Activated CD4-positive, CD25-positive, alpha-beta regulatory T cell treated with anti-CD3 and anti-CD28 coated beads, Interleukin-2, amount 50 U/mL, for 16 hours (primary cell): ENCODE measurements around the gene MORF4L1.
A peak's percentile ranks its signal among the peaks of the same experiment; 100 is the strongest.
"Not testable (repeated sequence)": the region's sequence is repeated elsewhere in the genome, so short reads cannot be mapped to it uniquely, and the experiment has no call there.

ENCODE experiments used
- DNase-seq: peaks from one replicate; pipeline ENCODE4 v3.0.0-alpha.2; 2020; ENCODE audit warnings: low read depth, low spot score

Gene MORF4L1

DNA sequence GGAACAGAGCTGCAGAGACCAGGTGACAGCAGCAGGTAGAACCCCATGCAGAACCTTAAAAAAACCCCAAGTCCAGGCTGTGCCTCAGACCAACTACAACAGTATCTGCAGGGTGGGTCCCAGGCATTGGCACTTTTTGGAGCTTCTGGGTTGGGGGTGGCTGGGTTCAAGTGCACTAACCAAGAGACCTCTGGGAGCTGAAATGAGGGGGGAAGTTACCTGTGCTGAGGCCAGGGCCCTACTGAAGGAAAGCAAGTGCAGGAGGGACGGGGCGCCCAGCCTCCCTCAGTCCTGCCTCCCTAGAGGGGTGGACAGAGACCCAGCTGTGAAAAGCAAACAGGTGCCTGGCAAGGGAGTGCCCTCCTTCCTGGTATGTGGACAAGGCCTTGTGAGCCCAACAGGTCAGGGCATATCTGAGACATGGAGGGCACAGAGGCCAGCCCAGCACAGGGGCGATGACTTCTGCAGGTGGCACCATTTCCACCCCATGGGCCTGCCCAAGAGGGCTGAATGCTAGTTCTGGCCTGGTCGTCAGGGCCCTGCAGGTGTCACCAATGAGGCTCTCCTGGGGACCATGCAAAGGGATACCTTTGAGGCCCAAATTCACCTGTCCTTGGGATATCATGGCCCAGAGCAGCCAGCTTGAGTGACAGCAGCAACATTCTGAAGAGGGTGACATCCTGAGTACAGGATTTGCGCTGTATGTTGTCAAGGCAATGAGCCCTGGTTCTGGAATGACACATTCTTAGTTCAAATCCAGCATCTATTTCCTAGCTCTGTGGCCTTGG is 53.5 kb downstream of the MORF4L1 start:
- no peak for DNase-seq

DNA sequence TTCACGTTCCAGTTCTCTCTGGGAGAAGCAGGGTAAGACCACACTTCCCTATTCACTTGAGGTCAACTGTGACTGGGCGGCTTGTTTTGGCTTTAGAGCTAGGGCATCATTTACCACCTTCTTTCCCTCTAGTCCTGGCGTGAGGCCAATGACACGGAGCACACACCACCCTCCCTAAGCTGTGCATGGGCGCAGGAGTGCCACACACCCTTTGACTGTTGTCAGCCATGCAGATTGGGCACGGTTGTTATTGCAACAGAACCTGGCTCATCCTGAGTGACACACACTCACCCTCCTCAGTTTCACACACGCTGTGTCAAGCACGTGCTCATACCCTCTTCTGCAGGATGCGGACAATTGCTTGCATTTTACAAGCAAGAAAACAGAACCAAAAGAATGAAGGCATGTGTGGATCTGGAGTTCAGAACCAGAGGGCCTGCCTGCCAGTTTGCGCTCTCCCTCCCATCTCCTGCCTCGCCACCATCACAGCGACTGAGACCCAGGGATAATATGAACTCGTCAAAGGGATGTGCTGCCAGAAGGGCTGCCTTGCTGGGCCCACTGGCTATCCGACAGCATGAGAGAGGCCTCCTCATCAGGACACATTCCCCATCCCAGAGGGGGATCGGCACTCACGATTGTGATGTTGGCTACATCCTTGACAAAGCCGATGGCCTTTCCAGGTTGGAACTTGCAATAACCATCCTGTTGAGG is 54.5 kb downstream of the MORF4L1 start:
- DNase-seq = no peak

DNA sequence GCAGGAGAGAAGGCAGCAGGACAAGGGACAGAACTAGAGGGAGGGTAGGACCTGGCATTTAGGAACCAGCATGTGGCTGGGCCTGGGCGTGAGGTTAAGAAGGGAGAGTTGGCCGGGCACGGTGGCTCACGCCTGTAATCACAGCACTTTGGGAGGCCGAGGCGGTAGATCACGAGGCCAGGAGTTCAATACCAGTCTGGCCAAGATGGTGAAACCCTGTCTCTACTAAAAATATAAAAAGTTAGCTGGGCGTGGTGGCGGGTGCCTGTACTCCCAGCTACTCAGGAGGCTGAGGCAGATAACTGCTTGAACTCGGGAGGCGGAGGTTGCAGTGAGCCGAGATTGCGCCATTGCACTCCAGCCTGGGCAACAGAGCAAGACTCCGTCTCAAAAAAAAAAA is 55.5 kb downstream of the MORF4L1 start:
- not testable (repeated sequence) for DNase-seq

DNA sequence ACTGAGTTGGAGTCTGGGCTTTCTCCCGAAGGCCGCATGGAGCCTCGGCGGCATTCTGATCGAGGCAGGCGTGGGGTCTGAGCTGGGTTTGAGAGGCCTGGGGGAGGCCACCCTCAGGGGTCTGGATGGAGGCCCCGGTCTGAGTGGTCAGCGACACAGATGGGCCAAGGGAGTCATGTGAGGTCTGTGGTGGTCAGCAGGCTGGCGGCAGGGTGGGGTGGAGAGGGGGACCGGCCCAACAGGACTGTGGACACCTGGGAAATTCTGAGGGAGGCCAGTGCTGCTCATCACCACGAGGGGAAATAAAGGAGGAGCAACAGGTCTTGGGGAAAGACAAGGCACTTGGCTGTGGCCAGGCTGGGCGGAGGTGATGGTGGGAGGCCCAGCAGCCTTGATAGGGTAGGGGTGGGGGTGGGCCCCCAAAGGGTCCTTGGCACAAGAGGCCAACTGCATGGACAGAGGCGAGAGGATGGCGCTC is 56.0 kb downstream of the MORF4L1 start:
- no peak for DNase-seq

DNA sequence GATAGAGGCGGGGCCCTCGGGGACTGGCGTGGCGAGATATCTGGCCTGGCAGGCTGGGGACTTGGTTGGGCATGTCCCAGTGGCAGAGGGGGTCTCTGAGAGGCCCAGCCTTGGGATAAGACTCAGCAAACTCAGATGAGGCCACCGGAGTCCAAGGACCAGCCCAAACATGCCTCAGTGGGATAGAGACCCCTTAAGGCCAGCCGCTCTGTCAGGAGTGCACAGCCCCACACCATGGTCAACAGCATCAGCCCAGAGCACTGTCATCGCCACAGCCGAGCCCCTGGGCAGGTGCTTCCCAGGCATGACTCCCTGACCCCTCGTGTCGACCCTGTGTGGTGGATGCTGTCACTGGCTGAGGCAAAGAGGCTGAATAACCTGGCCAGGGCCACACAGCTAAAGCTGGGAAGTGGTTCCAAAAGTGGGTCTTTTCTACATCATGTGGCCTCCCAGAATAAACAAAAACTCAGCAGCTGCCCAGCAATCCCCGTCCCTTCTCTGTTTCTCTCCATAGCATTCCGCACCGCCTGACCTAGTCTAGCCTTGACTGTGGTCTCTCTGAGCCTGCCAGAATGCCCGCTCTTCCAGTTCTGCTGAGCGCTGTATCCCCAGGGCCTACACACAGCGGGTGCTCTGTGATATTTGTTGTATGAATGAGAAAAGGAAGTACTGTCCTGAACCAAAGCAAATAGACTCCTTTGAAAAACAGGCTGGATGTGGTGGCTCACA is 57.0 kb downstream of the MORF4L1 start:
- no peak for DNase-seq

DNA sequence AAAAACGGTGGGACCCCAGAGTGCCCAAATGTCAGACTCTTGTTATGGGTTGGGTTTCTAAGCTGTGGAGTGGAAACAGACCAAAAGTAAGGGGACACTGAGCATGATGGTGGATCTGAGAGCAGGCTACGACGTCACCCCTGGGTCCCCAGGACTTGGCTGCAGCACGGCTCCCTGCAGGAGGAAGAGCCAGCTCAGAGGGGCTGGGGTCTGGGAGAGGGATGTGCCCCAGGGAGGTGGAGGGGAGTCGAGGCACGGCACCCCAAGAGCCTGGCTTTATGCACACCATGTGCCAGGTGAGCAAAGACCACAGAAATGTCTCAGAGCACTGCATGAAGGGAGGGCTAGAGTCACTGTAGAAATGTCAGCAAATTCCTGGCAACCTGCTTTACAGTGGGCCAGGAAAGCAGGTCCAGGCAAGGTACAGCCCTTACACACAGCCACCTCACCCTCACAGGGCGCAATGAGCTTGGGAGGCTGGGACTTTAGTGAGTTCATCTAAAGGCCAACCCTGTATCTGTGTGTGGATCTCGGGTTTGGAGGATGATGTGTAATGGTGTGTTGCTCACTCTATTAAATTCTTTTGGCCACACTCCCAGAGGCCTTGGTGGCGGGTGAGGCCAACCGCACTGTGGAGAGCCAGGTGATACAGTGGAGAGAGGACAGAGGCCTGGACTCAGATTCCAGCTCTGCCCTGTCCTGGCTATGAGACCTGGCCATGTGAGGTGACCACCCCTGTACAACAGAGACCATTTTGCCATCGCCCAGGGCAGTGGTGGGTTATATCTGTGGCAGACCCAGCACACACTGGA is 58.1 kb downstream of the MORF4L1 start:
- no peak for DNase-seq

DNA sequence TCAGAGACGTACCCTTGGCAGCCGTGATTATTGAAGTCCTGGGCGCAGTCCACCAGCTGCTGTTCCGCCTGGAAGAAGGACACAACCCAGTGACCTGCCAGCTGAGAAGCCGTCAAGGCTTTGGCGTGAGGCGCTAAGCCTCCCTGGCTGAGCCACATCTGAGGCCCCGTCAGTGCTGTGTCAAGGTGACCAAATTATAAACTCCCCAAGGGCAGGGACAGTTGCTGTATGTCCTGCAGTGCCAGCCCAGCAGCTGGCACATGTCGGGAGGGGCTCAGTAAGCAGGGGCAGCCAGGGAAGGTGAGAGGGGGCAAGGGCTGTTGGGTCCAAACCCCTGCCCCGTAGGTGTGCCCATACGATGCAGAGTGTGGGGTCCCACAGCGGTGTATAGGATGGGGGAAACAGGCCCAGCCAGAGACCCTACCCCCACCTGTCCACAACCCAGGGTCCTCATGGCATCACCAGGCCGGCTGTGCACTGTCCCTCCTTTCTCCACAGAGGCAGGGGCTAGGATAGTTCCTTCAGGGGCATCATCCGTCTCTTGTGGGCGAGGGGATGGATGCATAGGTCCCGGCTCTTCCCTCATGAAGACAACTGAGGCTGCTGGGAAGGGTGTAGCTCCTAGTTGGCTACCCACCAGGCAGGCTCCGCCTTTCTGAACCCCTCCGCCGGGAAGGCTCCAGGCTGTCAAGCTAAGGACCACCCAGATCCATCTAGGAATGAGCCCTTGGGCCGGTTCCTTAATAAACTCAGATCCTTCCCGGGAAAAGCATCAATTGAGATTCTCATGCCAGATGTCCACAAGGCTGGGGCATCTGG is 59.0 kb downstream of the MORF4L1 start:
- no peak for DNase-seq

DNA sequence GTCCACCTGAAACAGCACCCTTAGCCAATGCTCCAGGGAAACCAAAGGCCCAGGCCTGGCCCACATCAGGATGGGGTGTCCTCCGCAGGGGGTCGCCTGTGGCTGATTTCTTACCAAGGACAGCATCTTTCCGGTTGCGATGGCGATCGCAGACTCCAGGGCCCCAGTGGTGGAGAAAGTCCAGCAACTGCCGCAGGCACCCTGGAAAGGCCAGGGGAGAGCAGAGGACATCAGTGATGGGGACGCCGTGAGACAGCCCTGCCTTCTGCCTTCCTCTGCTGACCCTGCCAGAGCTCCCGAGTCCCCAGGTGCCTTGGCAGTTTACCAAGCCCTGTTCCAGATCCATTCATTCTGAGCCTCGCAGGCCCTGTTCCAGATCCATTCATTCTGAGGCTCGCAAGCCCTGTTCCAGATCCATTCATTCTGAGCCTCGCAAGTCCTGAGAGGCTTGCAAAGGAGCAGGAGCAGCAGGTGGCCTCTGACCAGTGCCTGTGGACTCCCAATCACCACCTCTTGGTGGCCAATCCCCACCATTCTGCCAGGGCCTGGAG is 59.6 kb downstream of the MORF4L1 start:
- no peak for DNase-seq

DNA sequence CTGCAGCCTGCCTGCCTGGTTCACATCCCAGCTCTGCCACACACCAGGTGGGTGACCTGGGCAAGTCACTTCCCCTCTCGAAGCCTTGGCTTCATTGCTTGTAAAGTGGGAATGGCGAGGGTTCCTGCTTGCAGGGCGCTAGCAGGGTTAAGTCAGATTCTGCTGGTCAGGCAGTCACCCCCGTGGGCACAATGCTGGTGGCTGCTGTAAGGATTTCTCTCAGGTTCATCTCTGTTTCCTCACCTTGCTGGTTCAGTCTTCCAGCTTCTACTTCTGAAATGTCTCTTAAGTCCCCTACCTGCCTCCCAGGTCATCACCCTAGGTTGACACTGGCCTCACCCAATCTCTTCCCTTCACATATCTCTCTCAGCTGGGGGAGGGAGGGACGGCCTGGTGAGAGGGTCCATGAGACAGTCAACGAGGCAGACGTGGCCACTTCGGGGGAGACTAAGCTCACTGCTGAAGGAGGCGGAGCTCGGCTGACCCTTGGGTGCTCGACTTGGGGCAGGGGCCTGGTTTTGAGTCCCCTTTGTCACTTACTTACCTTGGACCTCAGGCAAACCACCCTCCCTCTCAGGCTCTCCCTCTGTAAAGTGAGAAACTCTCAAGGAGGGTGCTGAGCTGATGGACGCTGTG is 60.6 kb downstream of the MORF4L1 start:
- DNase-seq = no peak

DNA sequence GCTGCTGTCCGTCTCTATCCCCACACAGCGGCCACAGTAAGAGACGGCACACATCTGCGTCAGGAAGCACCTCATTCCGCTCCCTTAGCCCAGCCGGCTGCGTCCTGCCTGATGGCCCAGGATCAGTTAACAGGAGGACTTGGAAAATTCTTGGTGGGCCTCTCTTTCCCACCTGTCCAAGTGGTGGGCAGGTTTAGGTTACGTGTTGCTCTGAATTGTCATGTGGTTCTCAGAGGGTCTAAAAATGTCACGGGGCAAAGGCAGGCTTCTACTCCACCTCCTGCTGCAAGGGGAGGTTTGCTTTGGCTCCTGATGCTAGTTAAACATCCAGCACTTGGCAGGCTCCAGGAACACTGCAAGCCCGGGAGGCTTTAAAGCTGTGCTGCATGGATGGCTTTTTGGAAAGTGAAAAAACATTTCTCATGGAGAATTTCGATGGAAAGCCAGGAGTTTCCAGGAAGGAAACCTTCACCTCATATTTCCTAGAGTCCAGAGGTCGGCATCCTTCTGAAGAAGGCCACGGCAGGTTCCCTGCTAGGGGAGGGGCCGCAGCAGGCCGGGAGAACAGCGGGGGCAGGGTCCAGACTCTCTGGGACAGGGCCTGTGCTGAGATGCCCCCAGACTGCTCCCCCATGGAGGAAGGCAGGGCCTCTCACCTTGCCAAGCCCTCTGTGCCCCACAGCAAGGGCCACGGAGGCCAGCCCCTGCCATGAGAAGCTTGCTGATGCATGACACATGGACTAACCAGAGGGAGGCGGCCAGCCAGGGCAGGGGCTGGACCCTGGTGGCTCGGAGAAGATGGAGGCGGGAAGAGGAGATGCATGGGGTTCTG is 61.3 kb downstream of the MORF4L1 start:
- no peak for DNase-seq

DNA sequence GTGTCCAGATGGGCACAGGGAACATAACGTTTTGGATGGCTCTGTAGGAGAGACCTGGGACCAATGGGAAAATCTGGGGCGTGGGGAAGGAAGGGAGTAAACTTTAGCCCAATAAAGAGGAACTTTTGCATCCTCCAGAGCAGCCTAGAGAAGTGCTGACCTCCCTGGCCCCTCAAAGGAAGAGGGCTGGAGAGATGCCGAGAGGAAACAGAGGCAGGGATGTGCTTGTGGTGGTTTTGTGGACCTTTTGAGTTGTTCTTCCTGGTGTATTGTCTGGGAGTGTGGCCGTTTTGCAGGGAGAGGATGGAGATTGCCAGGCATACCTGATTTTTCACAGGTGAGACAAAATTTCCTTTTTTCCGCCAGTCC is 61.9 kb downstream of the MORF4L1 start:
- DNase-seq = no peak

DNA sequence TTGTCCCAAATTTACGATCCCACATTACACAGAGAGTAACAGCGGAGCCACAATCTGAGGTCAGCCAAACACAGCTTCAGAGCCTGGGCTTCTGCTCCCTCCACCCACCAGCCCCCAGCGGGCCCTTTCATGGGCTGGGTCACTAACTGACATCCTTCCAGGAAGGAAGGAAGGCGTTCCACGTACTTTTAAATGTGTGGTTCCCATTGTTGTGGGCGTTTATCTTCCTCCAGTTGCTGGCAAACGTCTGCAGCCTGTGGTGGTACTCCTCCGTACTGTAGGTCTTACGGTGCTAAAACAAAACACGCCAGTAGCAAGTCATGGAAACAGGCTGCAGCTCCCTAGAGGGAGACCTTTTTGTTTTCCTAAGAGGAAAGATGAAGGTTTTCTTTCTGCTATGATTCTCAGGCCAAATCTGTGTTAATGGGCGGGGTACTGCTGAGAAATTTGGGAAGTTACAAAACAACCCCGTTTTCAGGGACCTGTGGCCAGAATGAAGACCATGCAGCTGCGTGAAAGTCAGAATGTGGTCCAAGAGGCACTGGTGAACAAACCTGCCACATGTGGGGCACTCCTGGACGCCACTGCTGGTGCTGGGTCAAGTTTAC is 64.5 kb downstream of the MORF4L1 start:
- no peak for DNase-seq

DNA sequence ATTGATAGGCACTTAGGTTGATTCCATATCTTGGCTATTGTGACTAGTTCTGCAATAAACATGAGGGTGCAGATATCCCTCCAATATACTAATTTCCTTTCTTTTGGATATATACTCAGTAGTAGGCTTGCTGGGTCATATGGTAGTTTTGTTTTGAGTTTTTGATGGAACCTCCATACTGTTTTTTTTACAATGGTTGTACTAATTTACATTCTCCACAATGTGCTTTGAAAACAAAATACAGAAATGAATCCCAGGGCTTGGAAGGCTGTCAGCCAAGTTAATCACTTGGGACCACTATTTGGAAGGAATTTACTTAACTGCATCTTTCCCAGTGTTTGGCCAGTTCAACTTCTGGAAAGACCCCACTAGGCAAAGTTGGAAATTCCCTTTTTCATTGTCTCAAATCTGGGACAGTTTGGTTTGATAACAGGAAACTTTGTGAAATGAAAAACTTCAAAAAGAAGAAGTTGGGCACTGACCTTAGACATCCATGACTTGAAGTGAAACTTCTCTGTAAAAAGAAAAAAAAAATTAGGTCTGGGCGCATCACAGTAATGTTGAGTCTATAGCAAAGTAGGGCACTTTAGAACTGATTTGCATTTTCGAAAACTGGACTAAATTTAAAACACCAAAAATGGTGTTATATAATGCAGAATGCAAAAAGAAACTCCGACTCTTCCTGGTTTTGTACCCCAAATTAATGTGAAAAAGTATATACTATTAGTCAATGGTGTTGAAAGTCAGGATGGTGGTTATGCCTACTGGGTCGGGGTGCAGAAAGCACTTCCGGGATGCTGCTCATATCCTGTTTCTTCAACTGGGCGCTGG is 66.2 kb downstream of the MORF4L1 start:
- no peak for DNase-seq

DNA sequence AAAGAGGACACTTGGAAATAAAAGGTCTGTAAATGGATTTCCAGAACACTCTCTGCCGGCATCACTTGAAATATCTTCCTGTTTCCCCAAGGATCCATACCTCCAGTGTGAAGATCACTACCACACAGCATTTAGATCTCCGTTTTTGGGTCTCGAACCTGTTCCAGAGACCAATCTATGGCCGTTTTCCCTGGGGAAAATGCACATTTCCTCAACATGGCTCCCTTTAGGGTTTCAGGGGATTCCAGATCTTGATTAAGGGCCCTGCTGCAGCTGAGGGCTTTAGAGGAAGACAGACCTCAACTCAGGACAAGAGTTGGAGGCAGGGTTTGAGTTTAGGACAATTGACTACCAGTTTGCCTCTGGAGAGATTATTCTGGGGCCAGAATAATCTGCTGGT is 70.1 kb downstream of the MORF4L1 start:
- DNase-seq = no peak

DNA sequence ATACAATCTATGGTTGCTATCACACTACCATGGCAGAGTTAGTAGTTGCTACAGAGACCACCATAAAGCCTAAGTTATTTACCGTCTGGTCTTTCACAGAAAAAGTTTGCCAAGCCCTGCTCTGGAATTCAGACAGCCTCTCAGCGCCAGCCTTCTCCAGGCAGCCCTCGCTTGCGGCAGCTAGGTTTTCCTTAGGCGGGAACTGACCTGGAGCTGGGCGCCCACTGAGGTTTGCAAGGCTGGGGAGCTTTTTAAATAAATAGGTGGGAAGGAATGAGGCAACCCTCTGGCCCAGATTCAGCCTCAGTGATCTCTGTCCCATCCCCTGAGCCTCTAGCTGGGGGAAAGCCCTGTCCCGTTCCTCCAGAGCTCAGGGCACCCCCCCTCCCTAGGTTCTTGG is 71.0 kb downstream of the MORF4L1 start:
- no peak for DNase-seq

DNA sequence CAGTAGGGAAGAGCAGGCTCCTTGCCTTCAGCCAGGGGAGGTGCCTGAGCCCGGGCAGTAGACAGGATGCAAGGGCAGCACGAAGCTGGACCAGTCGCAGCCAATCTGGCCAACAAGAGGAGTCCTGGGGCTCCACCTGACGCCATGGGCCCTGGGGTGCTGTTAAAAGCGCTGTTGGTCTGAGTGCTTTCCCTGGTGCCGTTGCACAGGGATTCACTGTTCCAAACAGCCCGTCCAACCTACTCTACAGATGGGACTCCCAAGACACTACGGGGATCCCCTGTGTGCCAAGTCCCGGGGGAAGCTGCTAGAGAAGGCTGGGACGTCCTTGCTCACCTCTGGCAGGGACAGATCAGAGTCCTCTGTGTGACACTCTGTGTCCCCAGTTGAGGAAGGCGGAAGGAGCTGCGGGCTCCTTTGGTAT is 71.5 kb downstream of the MORF4L1 start:
- no peak for DNase-seq

DNA sequence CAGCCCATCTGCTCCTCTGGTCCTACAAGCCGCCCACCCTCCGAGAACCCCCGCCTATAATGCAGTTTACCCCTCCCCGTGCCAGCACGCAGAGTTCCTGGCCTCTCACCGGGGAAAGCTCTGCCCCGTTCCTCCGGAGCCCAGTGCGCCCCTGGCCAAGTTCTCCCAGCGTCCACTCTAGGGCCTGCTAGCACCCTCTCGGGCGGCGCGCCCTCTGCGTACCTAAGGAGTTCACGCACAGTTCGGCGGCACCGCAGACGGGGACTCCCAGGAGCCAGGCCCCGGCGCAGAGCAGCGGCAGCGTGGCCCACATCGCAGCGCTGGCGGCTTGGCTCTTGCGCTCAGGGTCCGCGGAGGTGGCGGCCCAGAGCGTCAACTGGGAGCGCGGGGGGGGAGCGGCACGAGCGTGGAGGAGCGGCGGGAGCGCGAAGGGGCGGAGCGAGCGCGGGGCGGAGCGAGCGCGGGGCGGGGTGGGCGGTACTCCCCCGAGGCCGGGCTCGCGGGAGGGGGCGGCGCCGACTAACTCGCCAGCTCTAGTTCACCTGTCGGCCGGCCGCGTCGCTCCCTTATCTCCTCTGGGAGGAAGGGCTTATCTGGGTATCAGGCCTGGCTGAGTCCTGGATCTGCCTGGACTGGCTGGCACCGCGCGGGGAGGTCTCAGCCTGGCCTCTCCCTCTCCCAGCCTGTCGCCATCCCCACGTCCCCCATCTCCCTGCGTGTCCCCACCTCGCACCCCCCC is 72.1 kb downstream of the MORF4L1 start, which contains the start of gene CTSH:
Gene CTSH (minus strand): TSS at position 378 of the 739 bp plus-strand sequence. CDS start 65 bp downstream, at position 313.
- DNase-seq = peak; percentile 29
